Transverse colon (tissue), 4 donors: ENCODE data around the gene MCM8. TPM values are rescaled to one million over a fixed set of nuclear protein-coding genes. Genes with fewer than 3 reads are reported as not detected.

ENCODE experiments used
- DNase-seq: peaks from one replicate; pipeline ENCODE4 v3.0.0-alpha.2; 2019
- H3K27ac ChIP-seq, 4 donors: fragments of 200-600 bp; sonication (generic); 2 replicates each; pipeline ENCODE4 v1.5.1; 2016 to 2018; ENCODE audit warnings: inconsistent platforms in 4 of 4
- H3K27me3 ChIP-seq: fragments of 200-600 bp; sonication (generic); 2 replicates; pipeline ENCODE4 v1.5.1; 2017; ENCODE audit warnings: inconsistent platforms
- H3K36me3 ChIP-seq, 4 donors: fragments of 200-600 bp; sonication (generic); 2 replicates each; pipeline ENCODE4 v1.5.1; 2017 to 2019; ENCODE audit warnings: inconsistent platforms in 4 of 4
- H3K4me1 ChIP-seq, 4 donors: fragments of 200-600 bp; sonication (generic); 2 replicates each; pipeline ENCODE4 v1.5.1; 2017 to 2020; ENCODE audit warnings: inconsistent platforms in 4 of 4
- H3K4me3 ChIP-seq, 4 donors: fragments of 200-600 bp; sonication (generic); 1 replicate in 1 of 4; 2 replicates in 3 of 4; pipeline versions ENCODE4 v1.5.1 to v1.6.1; 2017 to 2019; ENCODE audit warnings: inconsistent platforms in 4 of 4
- H3K9me3 ChIP-seq, 2 donors: fragments of 200-600 bp; sonication (generic); 2 replicates each; pipeline ENCODE4 v1.5.1; 2017 to 2019; ENCODE audit warnings: inconsistent platforms in 2 of 2
- CTCF ChIP-seq, 5 experiments: fragments of 200-600 bp in 3 of 5; fragments of 450-650 bp in 2 of 5; sonication (generic) in 3 of 5; IDR thresholded peaks; 1 replicate in 2 of 5; 2 replicates in 3 of 5; pipeline ENCODE4 v1.5.1; 2016 to 2017; ENCODE audit warnings: antibody characterized with exemption in 5 of 5, inconsistent platforms in 3 of 5, mild to moderate bottlenecking in 2 of 5, moderate library complexity in 1 of 5
- EP300 ChIP-seq: sonication (generic); formaldehyde crosslinking; IDR thresholded peaks from one replicate; pipeline ENCODE4 v1.6.1; 2017; ENCODE audit warnings: antibody characterized with exemption, low read depth
- POLR2A ChIP-seq: fragments of 450-650 bp; IDR thresholded peaks from one replicate; pipeline ENCODE4 v1.6.1; 2016; ENCODE audit warnings: antibody characterized with exemption, mild to moderate bottlenecking, moderate library complexity
- POLR2AphosphoS5 ChIP-seq, 3 donors: sonication (generic); formaldehyde crosslinking; IDR thresholded peaks; one replicate each; pipeline ENCODE4 v1.6.1; 2016; ENCODE audit warnings: antibody characterized with exemption in 3 of 3
- WGBS, 2 donors: methylation state at CpG; one replicate each; pipeline ENCODE4 v1.1.5; 2018; ENCODE audit warnings: low coverage in 1 of 2; 5-methylcytosine and 5-hydroxymethylcytosine counted together
- in situ Hi-C, 4 donors: fragments of 200-750 bp; cut with MboI; loops; one replicate each; pipeline versions ENCODE4 v1.15.0 to v1.15.1; 2017; ENCODE audit warnings: low sequenced_read_pairs in 3 of 4, low pct_ligation_motif_present in 1 of 4, low pct_unique_long_range_greater_than_20kb in 1 of 4
- intact Hi-C: fragments of 100-400 bp; cut with DNase I; formaldehyde crosslinking; loops from one replicate; pipeline ENCODE4 v1.15.1; 2023; ENCODE audit warnings: low total_unique reads
- total RNA-seq, 4 donors: library from RNA; depleted of rRNA; stranded (reverse); fragments of >200 nt; gene quantifications; one replicate each; pipeline ENCODE4 v1.1.0, GENCODE V29; 2016

Gene MCM8
- total RNA-seq, 4 donors from 2014 or later, result 2.6 to 8.6 (median 4.7) TPM

- peaks cover 65% of the 10 kb centered on the region for H3K27me3 ChIP-seq
- H3K27ac ChIP-seq, result no peak overlapping the region
- no peak overlapping the region for H3K4me3 ChIP-seq
- no peaks in the 10 kb centered on the region for H3K9me3 ChIP-seq
- intact Hi-C loops, result no loop called here
- WGBS, 2 donors, result 87 to 91% methylated on average over 2 of the region's 2 CpGs
- no peaks in the 10 kb centered on the region for H3K36me3 ChIP-seq
- no peak for DNase-seq
- H3K4me1 ChIP-seq, result peaks cover 0 to 10% (median 6%) of the 10 kb centered on the region in 4 donors
- in situ Hi-C loops, result no loop called here
- TF ChIP-seq EP300 (no peak), CTCF (IDR thresholded peaks at IDR 0.05) (no peak), POLR2A (no peak), POLR2AphosphoS5 (IDR thresholded peaks at IDR 0.05) (no peak)
Measured at GRCh38 chr20:5913166-5913565, 37.3 kb upstream of the MCM8 start.

- in situ Hi-C loops (no loop called here), intact Hi-C loops (no loop called here)
- Histone ChIP-seq H3K27ac (no peak overlapping the region), H3K27me3 (peaks cover 49% of the 10 kb centered on the region), H3K9me3 (no peaks in the 10 kb centered on the region), H3K4me3 (no peak overlapping the region), H3K36me3 (no peaks in the 10 kb centered on the region), H3K4me1 (peaks cover 0 to 10% (median 6%) of the 10 kb centered on the region in 4 donors)
- 0% methylated on average over 1 of the region's 1 CpG; no CpG with 5 or more reads in 1 of the 2 donors for WGBS, 2 donors
- TF ChIP-seq POLR2AphosphoS5 (IDR thresholded peaks at IDR 0.05) (no peak), EP300 (no peak), POLR2A (no peak), CTCF (IDR thresholded peaks at IDR 0.05) (no peak)
- DNase-seq, result no peak
Measured at GRCh38 chr20:5914859-5915258, 35.6 kb upstream of the MCM8 start.

- no peaks in the 10 kb centered on the region for H3K4me1 ChIP-seq
- WGBS, 2 donors, result 38 to 45% methylated on average over 3 of the region's 3 CpGs
Measured at GRCh38 chr20:5918856-5919625, 31.4 kb upstream of the MCM8 start.

More at GRCh38 chr20:5918856-5919625, 31.4 kb upstream of the MCM8 start:
- TF ChIP-seq CTCF (IDR thresholded peaks at IDR 0.05) (no peak), EP300 (no peak), POLR2AphosphoS5 (IDR thresholded peaks at IDR 0.05) (no peak), POLR2A (no peak)
- H3K4me3 ChIP-seq, result no peak overlapping the region
- in situ Hi-C loops, result no loop called here
- H3K27me3 ChIP-seq, result peaks cover 7% of the 10 kb centered on the region
- H3K9me3 ChIP-seq, result no peaks in the 10 kb centered on the region
- DNase-seq, result no peak
- H3K36me3 ChIP-seq, result no peaks in the 10 kb centered on the region
- no peak overlapping the region for H3K27ac ChIP-seq
- intact Hi-C loops, result no loop called here
